Kidney tubule cell (primary cell): ENCODE data around the gene EPHA1.
A peak's percentile ranks its signal among the peaks of the same experiment; 100 is the strongest.

ENCODE experiments used
- DNase-seq: peaks from one replicate; pipeline ENCODE4 v3.0.0-alpha.2; 2018; ENCODE audit warnings: low spot score

The EPHA1 gene

DNA sequence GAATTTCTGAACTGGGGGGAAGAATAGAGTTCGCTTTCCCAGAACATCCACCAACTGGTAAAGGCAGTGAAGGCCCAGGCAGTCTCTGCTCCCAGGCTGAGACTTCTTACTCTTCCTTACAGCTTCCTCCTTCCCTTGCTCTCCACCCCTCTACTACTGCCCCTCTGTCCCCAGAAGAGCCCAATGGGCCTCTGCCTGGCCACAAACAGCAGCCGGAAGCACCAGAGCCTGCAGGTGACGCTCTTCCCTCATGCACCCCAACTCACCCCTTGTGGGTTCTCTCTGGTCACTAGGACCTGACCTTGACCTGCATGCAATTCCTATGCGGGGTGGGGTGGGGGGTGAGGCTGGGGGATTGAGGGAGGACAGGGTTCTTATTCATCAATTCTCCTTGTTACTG is 62.6 kb downstream of the EPHA1 start:
- DNase-seq: no peak

DNA sequence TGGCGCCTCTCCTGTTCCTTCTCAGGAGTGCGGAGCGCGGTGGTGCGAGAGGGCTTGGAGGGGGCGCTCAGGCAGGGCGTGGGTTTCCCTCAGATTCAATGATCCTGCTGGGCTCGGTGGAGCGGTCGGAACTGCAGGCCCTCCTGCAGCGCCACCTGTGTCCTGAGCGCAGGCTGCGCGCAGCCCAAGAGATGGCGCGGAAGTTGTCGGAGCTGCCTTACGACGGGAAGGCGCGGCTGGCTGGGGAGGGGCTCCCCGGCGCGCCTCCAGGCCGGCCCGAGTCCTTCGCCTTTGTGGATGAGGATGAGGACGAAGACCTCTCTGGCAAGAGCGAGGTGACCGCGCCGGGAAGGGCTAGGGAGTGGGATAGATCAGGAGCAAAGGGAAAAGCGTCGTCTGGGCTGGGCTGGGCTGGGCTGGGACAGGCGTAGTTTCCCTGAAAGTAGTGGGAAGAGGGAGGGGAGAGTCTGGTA is 63.2 kb downstream of the EPHA1 start:
- DNase-seq: peak; percentile 52

GRCh38 chr7:143343596-143343995 is 65.1 kb downstream of the EPHA1 start:
- no peak for DNase-seq

- DNase-seq: no peak
Observed at GRCh38 chr7:143341842-143342241, 66.8 kb downstream of the EPHA1 start.
